A204.1 (cell line): ENCODE results near the gene RPL35A.
"Not testable (repeated sequence)": the region's sequence is repeated elsewhere in the genome, so short reads cannot be mapped to it uniquely, and the experiment has no call there.

ENCODE experiments used
- FAIRE-seq: peaks from 2 replicates; lab custom pipeline; 2012; peaks lifted over from hg19 to GRCh38; lab: Jason Lieb, UNC

Gene RPL35A

DNA sequence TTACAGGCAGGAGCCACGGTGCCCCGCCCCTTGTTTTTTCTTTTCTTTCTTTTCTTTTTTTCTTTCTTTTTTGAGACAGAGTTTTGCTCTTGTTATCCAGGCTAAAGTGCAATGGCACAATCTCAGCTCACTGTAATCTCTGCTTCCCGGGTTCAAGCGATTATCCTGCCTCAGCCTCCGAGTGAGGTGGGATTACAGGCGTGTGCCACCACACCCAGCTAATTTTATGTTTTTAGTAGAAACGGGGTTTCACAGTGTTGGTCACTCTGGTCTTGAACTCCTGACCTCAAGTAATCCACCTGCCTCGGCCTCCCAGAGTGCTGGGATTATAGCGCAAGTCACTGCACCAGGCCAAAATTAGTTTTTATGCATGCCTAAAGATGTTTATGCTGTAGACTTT lies 2.5 kb downstream of the RPL35A start:
- no peak for FAIRE-seq

DNA sequence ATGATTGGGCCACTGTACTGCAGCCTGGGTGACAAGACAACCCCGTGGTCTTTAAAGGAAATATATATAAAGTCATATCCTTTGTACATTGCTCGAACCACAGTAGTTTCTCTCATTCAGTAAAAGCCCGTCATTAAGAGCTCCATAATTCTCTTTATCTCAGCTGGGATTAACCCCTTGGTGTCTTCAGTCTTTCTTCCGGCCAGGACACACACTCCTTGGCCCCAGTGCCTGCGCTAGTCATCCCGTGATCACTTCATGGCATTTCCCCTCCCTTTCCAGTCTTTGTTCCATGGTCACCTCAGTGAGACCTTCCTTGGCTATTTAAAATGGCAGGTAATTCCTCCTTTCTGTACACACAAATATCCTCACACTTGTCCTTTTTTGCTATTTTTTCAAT lies 3.3 kb downstream of the RPL35A start:
- no peak for FAIRE-seq

- FAIRE-seq: no peak
Observed at GRCh38 chr3:197953881-197954280, 3.9 kb downstream of the RPL35A start.

- FAIRE-seq: no peak
Observed at GRCh38 chr3:197955892-197956477, 6.0 kb downstream of the RPL35A start.

DNA sequence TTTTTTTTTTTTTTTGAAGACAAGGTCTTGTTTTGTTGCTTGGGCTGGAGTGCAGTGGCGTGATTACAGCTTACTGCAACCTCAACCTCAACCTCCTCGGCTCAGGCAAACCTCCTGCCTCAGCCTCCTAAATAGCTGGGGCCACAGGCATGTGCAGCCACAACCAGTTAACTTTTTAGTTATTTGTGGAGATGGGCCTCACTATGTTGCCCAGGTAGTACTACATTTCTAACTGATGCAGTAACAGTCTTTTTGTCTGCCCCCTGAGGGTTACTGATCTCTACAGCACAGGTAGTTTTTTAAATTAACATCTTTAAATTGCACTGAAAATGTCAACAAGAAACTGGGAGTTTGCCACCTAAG lies 6.6 kb downstream of the RPL35A start:
- no peak for FAIRE-seq

DNA sequence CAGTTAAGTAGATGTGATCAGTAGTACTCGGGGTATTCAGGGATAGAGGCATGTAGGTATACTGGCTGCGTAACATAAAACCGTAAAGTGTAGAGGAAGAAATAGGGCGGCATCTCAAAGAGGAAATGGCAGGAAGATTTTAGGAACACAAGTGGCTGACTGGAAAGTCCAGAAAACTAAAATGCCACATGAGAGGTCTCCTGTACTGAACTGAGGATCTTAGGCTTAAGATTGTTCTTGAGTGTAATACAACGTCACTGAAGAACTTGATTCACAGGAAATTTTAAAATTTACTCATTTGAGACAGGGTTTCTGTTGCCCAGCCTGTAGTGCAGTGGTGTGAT lies 7.8 kb downstream of the RPL35A start:
- FAIRE-seq: no peak

DNA sequence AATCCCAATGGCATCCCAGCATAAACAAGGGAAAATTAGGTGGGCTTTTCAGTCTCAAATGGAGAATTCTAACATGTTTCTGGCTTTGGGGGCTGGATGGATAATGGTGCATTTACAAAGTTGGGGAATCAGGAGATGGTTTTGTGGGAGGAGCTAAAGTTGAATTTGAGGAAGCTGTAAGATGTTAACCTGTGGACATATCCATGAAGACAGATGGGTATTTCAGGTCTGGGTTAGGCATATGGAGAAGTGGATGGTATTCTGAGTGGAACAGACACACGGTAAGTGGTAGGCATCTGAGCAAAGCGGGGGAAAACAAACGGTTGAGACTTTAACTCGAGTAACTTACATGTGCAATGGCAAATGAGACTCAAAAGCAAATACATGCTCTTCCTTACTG lies 8.4 kb downstream of the RPL35A start:
- FAIRE-seq: no peak

GRCh38 chr3:197958848-197959247 lies 8.9 kb downstream of the RPL35A start:
- not testable (repeated sequence) for FAIRE-seq

DNA sequence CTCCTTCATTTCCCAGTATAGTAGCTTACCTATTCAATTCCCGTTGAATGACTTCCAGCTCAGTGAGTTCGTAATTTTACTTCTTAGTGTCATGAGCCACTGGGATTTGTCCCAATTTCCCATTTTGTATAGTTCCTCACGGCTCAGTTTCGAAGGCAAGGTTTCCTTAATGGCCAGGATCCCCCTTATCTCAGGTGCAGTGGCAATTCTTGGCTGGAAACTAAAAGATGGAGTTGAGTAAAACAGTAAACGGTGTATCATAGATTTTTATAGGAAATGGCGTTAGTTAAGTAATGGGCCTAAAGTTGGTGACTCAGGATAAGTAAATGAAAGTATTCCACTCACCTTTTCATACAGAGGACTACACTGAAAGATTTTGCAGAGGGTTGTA lies 9.5 kb downstream of the RPL35A start:
- FAIRE-seq: no peak

- FAIRE-seq: peak; percentile 89
Observed at GRCh38 chr3:197959891-197960693, 10.1 kb downstream of the RPL35A start, which contains the start of gene LMLN. Gene LMLN (plus strand): TSS chr3:197960217. CDS start chr3:197960246, 29 bp downstream.

- no peak for FAIRE-seq
Observed at GRCh38 chr3:197960694-197961581, 10.9 kb downstream of the RPL35A start.

- FAIRE-seq: no peak
Observed at GRCh38 chr3:197961582-197961945, 11.6 kb downstream of the RPL35A start.

GRCh38 chr3:197963019-197963637 lies 13.1 kb downstream of the RPL35A start:
- no peak for FAIRE-seq

- FAIRE-seq: not testable (repeated sequence)
Observed at GRCh38 chr3:197967337-197967989, 17.5 kb downstream of the RPL35A start.

GRCh38 chr3:197970588-197970987 lies 20.6 kb downstream of the RPL35A start:
- FAIRE-seq: no peak

DNA sequence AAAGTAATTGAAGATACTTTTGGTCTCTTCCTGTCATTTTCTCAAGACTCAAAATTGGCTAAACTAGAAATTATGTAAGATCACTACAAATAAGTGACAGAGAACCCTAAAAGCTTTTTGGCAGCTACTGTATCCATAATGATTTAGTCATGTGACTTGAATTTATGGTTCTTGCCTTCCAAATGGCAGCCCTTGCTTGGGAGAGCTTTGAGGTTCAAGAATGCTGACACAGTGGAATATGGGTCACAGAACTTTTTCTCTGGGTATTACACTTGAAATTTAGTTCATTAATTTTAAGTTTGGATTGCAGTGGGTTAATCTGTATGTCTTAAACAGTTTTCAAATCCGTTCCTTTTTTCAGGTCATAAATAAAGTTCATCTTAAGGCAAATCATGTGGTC lies 24.0 kb downstream of the RPL35A start:
- no peak for FAIRE-seq

DNA sequence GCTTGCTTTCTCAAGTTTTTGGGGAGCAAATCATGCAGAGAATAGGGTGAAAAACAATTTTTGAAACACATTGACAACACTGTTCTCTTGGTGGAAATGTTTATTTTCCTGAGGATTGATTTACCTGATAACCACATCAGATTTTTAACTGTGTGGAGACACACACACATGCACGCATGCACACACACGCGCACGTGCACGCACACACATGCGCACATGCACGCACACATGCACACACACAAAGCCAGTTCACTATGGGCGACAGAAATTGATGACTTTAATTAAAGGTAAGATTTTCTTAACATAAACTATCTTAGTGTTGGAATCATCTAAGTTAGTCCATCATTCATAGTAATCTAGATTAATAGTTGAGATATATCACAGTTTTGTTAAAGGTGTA lies 25.3 kb downstream of the RPL35A start:
- FAIRE-seq: no peak

DNA sequence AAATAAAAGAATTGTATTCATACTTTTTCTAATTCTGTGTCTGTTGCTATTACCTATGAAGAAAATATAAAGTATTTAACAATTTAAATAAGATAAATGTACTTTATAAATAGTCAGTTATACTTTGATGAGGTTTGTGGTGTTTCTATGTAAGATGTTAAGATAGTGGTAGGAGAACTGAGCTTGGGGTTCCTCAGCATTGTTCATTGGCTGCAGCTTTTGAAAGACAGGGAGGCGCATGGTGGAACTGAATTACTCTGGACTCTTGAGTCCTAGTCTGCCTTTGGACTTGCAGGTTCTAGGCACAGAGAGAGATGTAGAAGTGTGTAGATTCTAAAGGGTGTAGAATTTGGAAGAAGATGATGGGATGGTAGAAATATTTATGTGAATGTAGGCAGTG lies 33.1 kb downstream of the RPL35A start:
- no peak for FAIRE-seq

DNA sequence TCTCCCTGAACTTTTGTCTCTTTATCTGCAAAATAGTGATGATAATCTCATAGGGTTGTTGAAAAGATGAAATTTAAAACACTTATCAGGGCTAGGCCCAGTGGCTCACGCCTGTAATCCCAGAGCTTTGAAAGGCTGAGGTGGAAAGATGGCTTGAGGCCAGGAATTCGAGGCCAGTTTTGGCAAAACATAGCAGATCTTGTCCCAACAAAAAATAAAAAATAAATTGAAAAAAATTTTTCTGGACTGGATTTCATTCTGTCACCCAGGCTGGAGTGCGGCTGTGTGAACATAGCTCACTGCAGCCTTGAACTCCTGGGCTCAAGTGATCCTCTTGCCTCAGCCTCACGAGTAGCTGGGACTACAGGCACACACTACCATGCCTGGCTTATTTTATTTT lies 39.7 kb downstream of the RPL35A start:
- FAIRE-seq: no peak

DNA sequence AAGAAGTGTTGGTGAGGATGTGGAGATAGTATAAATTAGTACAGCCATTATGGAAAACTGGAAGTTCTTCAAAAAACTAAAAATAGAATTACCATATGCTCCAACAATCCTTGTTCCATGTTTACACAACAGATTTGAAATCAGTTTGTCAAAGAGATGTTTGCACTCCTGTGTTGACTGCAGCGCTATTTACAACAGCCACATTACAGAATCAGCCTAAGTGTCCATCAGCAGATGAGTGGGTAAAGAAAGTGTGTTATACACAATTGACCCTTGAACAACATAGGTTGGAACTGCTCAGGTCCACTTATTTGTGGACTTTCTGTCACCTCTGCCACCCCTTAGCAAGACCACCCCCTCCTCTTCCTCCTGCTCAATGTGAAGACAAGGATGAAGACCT lies 44.7 kb downstream of the RPL35A start:
- FAIRE-seq: no peak

DNA sequence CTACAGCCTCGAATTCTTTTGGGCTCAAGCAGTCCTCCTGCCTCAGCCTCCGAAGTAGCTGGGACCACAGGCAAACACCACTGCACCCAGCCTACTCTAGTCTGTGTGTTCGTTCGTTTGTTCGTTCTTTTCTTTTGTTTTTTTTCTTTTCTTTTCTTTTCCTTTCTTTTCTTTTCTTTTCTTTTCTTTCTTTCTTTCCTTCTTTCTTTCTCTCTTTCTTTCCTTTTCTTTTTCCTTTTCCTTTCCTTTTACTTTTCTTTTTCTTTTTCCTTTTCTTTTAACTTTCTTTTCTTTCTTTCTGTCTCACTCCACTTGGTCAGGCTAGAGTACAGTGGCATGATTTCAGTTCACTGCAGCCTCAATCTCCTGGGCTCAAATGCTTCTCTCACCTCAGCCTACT lies 46.9 kb downstream of the RPL35A start:
- no peak for FAIRE-seq

GRCh38 chr3:197997936-197998335 lies 47.9 kb downstream of the RPL35A start:
- FAIRE-seq: no peak
